Right atrium auricular region (tissue), 2 donors: ENCODE data around the gene CAPZA1. TPM values are rescaled to one million over a fixed set of nuclear protein-coding genes. Genes with fewer than 3 reads are reported as not detected.

Experiments used
- DNase-seq: peaks from one replicate; pipeline ENCODE4 v3.0.0-alpha.2; 2019; ENCODE audit warnings: low spot score
- H3K27ac ChIP-seq, 2 donors: fragments of 200-600 bp; sonication (generic); 1 replicate in 1 of 2; 2 replicates in 1 of 2; pipeline ENCODE4 v1.5.1; 2016 to 2019
- H3K27me3 ChIP-seq, 2 donors: fragments of 200-600 bp; sonication (generic); one replicate each; pipeline versions ENCODE4 v1.5.1 to v1.6.0; 2017 to 2019
- H3K36me3 ChIP-seq: fragments of 200-600 bp; sonication (generic); one replicate; pipeline ENCODE4 v1.5.1; 2016
- H3K4me1 ChIP-seq, 2 donors: fragments of 200-600 bp; sonication (generic); one replicate each; pipeline versions ENCODE4 v1.5.1 to v1.6.0; 2017 to 2019
- H3K4me3 ChIP-seq, 2 donors: fragments of 200-600 bp; sonication (generic); 1 replicate in 1 of 2; 2 replicates in 1 of 2; pipeline ENCODE4 v1.5.1; 2017 to 2019; ENCODE audit warnings: mild to moderate bottlenecking in 1 of 2, moderate library complexity in 1 of 2
- H3K9me3 ChIP-seq, 2 donors: fragments of 200-600 bp; sonication (generic); one replicate each; pipeline ENCODE4 v1.5.1; 2019
- total RNA-seq, 2 donors: library from RNA; depleted of rRNA; stranded (reverse); fragments of >200 nt; gene quantifications; one replicate each; pipeline ENCODE4 v1.1.0, GENCODE V29; 2016
- TF ChIP-seq, protein P1 (sequence below), 2 donors: fragments of 200-600 bp; sonication (generic); IDR thresholded peaks; one replicate each; pipeline ENCODE4 v1.5.1; 2019; ENCODE audit warnings: antibody characterized with exemption in 2 of 2

The CAPZA1 gene
- 10 to 100 TPM; 29.0 to 46.0 TPM for total RNA-seq

DNA sequence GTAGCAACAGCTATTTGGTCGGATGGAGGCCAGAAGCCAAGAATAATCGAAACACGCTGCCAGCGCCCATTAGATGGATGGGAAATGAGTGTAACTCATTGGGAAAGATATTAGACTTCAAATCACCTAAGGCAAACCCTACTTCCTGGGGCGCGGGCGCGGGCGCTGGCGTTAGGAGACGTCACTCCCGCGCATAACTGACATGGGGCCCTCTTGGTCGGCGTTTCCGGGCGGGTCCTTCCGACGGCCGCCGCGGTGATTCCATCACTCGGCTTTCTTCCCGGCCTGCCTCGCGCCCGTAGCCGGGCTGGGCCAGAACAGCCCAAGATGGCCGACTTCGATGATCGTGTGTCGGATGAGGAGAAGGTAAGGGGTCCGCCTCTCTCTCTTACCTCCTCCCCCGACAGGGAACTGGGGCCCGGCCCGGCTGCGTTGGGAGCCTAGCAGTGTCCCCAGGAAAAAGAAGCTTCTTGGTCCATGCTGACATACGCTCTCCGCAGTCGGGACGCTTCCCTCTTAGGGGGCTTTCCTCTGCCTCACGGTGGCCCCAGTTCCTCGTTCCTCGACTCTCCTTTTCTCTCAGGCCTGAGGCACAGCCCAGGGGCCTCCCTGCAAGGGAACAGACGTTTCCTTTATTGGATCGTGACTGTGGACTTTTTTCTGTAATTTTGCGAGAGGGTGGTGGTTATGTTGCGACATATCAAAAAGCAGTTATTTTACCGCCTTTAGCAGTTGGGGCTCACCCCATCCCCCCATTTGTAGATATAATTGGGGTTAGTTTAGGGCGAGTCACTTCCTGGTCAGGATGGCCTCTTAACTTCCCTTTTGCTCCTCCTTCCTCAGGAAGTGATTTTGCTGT lies at the start of gene CAPZA1:
Gene CAPZA1, plus strand, starts transcription at position 315 of the 859 bp plus-strand sequence. Its CDS starts 13 bp downstream, at position 328.
- TF ChIP-seq, protein P1, sequence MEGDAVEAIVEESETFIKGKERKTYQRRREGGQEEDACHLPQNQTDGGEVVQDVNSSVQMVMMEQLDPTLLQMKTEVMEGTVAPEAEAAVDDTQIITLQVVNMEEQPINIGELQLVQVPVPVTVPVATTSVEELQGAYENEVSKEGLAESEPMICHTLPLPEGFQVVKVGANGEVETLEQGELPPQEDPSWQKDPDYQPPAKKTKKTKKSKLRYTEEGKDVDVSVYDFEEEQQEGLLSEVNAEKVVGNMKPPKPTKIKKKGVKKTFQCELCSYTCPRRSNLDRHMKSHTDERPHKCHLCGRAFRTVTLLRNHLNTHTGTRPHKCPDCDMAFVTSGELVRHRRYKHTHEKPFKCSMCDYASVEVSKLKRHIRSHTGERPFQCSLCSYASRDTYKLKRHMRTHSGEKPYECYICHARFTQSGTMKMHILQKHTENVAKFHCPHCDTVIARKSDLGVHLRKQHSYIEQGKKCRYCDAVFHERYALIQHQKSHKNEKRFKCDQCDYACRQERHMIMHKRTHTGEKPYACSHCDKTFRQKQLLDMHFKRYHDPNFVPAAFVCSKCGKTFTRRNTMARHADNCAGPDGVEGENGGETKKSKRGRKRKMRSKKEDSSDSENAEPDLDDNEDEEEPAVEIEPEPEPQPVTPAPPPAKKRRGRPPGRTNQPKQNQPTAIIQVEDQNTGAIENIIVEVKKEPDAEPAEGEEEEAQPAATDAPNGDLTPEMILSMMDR (IDR thresholded peaks at IDR 0.05) = no peak
- Histone ChIP-seq H3K4me3 (peak within 1 kb of the TSS; percentile 89 to 95), H3K27me3 (no peaks in the 10 kb centered on the region), H3K27ac (peak within 1 kb of the TSS; percentile 99), H3K4me1 (peaks cover 0 to 41% of the 10 kb centered on the region in 2 donors), H3K36me3 (peaks cover 11% of the 10 kb centered on the region), H3K9me3 (no peaks in the 10 kb centered on the region)
- DNase-seq = peak; percentile 94

DNA sequence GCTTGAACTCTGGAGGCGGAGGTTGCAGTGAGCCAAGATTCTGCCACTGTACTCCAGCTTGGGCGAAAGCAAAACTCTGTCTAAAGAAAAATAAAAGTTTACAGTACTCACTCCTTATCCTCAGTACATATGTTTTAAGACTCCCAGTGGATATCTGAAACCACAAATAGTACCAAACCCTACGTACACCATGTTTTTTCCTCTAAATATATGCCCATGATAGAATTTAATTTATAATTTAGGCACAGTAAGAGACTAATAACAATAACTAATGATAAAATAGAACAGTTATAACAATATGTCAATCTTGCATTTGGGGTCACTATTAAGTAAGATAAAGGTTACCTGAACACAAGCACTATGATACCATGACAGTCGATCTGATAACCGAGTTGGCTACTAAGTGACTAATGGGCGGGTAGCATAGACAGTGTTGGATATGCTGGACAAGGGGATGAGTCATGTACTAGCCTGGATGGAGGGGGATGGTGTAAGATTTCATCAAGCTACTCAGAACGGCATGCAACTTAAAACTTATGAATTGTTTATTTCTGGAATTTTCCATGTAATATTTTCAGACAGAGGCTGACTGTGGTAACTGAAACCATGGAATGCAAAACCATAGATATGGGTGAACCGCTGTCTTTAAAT lies 44.4 kb upstream of the CAPZA1 start:
- no peaks in the 10 kb centered on the region for H3K27me3 ChIP-seq
- no peak overlapping the region for H3K27ac ChIP-seq
- H3K36me3 ChIP-seq = peaks cover 54% of the 10 kb centered on the region
- no peak overlapping the region for H3K4me3 ChIP-seq
- H3K4me1 ChIP-seq = no peaks in the 10 kb centered on the region
- DNase-seq = no peak
- no peaks in the 10 kb centered on the region for H3K9me3 ChIP-seq
- TF ChIP-seq, protein P1 (IDR thresholded peaks at IDR 0.05) = no peak

DNA sequence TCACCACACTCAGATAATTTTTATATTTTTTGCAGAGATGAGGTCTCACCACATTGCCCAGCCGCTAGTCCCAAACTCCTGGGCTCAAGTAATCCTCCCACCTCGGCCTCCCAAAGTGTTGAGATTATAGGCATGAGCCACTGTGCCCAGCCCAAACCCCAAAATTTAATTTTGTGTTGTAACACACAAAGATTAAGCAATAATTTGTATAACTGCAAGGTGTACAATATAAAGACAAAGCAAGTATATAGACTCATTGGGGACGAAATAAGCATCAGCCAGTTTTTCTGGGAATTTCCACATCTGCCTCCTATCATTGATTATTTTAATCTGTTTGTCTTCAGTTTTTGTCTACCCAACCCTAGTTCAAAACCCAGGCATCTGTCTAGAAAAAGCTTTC lies 43.4 kb upstream of the CAPZA1 start:
- DNase-seq = no peak
- TF ChIP-seq, protein P1 (IDR thresholded peaks at IDR 0.05) = no peak
- Histone ChIP-seq H3K9me3 (no peaks in the 10 kb centered on the region), H3K4me1 (no peaks in the 10 kb centered on the region), H3K36me3 (peaks cover 61% of the 10 kb centered on the region), H3K27ac (no peak overlapping the region), H3K27me3 (no peaks in the 10 kb centered on the region), H3K4me3 (no peak overlapping the region)

DNA sequence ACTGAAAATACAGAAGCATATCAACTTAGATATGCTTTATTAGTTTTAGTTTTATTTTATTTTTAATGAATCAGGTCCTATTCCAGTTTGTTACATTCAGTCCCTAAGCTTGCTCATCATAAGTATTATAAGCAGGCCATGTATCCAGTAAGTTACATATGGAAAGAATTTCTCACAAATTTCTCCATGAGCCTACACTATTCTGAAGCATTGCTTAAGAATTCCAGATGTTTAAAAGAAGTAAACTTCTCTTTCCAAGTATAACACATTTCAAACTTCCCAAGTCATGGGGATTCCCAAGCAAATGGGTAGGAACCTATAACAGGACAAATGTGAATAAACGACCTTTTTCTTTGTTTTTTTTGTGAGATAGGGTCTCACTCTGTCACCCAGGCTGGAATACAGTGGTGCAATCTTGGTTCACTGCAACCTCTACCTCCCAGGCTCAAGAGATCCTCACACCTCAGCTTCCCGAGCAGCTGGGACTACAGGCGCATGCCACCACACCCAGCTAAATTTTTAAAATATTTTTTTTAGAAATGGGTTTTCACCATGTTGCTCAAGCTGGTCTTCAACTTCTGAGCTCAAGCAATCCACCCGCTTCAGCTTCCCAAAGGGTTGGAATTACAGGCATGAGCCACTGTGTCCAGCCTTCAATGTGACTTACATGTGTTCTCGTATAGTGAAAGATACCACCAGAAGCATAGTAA lies 39.7 kb upstream of the CAPZA1 start:
- Histone ChIP-seq H3K27ac (no peak overlapping the region), H3K4me3 (no peak overlapping the region), H3K27me3 (no peaks in the 10 kb centered on the region), H3K4me1 (no peaks in the 10 kb centered on the region), H3K9me3 (no peaks in the 10 kb centered on the region), H3K36me3 (peaks cover 66% of the 10 kb centered on the region)
- TF ChIP-seq, protein P1 (IDR thresholded peaks at IDR 0.05) = no peak
- DNase-seq = no peak

DNA sequence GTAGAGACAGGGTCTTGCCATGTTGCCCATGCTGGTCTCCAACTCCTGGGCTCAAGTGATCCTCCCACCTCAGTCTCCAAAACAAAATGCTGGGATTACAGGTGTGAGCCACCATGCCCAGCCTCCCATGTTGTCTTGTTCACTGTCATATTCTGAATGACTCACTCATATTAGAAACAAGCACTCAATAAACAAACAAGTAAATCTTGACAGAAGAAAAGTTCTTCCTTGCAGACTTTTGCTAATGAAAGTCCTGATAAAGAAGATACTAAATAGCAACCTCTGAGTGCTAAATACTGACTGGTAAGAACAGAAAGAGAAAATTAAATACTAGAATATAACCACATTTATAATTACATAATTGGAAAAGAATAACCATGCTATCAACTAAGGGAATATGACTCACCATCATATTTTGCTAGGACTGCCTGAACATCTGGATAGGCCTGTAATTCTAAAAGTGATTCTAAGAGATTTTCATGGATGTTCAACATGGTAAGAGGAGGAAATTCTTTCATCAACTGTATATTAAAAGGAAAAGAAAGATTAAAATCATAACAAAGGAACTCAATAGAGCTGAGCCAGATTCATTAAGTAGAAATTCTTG lies 37.9 kb upstream of the CAPZA1 start:
- DNase-seq = no peak
- TF ChIP-seq, protein P1 (IDR thresholded peaks at IDR 0.05) = no peak

More for the DNA sequence above, 37.9 kb upstream of the CAPZA1 start:
- Histone ChIP-seq H3K36me3 (peaks cover 49% of the 10 kb centered on the region), H3K27ac (no peak overlapping the region), H3K4me1 (no peaks in the 10 kb centered on the region), H3K9me3 (no peaks in the 10 kb centered on the region), H3K4me3 (no peak overlapping the region), H3K27me3 (no peaks in the 10 kb centered on the region)
